ENCODE data around the gene GSTP1.

The GSTP1 gene

GRCh38 chr11:67632175-67632981 is 48.8 kb downstream of the GSTP1 start:
- DNase-seq, result no peak

GRCh38 chr11:67632982-67633755 is 49.6 kb downstream of the GSTP1 start:
- no peak for DNase-seq

DNA sequence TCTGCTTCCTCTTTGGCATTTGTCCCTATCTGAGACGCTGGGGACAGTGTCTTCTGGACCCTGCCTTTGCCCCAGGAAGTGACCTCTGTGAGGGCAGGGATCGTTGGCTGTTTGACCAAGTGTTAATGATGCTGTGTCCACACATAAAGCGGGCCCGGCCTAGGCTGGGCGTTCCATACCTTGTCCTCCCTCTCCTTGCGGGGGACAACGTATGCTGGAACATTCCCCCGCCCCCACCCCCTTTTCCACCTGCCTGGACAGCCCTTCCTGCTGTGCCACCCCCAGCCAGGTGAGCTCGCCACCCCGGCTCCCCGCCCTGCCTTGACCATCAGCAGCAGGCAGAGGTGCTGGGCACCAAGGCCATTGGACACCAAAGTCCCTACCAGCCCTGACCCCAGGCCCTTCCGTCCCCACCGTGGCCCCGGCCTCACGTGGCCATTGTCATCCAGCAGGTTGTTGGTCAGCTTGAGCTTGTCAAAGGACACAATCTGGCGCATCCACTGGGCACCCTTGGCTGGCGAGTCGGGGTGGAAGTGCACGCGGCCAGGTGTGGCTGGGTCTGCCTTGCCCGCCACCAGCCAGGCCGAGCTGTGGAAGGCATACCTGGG is 50.2 kb downstream of the GSTP1 start:
- no peak for DNase-seq

GRCh38 chr11:67634366-67635230 is 51.0 kb downstream of the GSTP1 start:
- no peak for DNase-seq

DNA sequence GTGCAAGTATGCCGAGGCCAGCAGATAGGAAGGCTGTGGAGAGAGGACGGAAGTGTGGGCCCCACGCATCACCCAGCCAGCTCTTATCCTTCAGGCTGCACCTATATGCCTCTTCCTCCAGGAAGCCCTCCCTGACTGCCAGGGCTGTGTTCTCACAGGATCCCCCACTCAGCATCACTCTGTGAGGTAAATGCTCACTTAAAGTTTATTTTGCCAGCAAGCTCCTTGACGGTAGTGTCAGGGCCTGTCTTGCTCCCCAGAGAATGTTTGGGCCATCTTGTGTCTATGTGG is 51.6 kb downstream of the GSTP1 start:
- DNase-seq, result no peak
